ENCODE data around the gene RTN4R. TPM values are rescaled to one million over a fixed set of nuclear protein-coding genes. Genes with fewer than 3 reads are reported as not detected.

The RTN4R gene
- total RNA-seq, 1 experiment from 2014 or later: 7.2 TPM

- no peak for DNase-seq (ENCODE audit: low read depth, low spot score)
- in situ Hi-C loops (cut with HindIII; ENCODE audit: low pct_unique_long_range_greater_than_20kb, low sequenced_read_pairs): no loop called here
Observed at GRCh38 chr22:20204806-20205205, 63.3 kb downstream of the RTN4R start.

DNA sequence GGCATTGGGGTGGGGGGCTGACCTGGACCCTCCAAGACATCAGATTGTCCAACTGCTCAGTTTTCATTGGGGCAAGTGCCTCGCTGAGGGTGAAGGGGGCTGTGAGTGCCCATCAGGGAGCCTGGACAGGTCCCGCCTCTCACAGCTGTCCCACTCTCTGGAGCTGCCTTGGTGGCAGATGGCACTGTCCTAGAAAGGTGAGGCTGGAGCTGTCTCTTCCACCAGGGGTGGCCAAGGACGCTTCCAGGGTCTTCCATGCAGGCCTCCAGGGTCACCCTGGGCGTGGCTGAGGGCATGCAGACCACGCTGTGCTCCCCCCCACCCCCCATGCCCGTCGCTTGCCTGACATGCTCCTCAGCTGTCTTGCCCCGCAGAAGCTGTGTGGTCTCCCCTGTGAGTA lies 63.8 kb downstream of the RTN4R start:
- in situ Hi-C loops (cut with HindIII; ENCODE audit: low pct_unique_long_range_greater_than_20kb, low sequenced_read_pairs): no loop called here

DNA sequence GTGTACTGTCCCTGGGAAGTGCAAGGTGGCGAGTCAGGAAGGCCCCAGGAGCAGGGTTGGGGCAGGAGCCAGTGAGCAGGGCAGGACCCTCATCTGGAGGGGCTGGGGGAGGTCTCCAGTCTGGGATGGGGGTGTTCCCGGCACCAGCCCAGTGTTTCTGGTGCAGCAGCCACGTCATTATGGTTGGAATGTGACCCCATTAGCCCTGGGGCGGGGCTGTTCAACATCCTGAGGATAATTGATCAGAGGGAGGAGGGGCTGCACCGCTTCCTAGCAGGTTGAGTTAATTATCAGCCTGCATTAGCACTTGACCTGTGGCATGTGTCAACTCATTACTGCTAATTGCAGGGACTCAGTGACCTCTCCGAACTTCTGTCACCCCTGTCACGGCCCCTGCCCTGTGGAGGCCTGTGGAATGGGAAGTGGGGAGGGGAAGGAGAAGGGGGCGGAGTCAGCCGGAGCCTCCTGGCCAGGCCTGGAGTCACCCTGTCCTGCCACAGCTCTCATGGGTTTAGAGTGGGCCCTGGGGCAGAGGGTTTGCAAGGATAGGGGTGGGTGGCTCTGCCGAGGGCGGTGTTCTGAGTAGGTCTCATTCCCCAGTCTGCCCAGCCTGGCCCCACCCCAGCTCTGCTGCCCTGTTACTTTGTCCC lies 64.4 kb downstream of the RTN4R start:
- no peak for DNase-seq (ENCODE audit: low read depth, low spot score)
- in situ Hi-C loops (cut with HindIII; ENCODE audit: low pct_unique_long_range_greater_than_20kb, low sequenced_read_pairs): no loop called here

More for the DNA sequence above, 63.8 kb downstream of the RTN4R start:
- DNase-seq (ENCODE audit: low read depth, low spot score): no peak

DNA sequence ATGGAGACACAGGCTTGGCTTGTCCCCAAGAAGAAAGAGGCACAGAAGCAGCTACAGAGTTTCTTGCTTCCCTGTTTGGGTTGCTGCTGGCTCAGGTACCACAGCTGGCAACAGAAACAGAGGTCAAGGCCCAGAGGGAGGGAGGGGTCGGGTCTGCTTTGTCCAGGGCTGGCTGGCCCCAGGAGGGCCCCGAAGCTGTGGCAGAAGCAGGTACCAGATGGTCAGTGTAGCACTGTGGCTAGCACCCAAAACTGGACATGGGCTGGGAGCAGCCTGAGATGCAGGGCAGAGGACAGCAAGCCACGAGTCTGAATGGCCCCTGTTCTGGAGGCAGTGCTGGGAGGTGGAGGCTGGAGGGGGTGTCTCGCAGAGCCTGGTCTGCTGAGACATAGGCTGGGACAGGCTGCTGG lies 65.0 kb downstream of the RTN4R start:
- in situ Hi-C loops (cut with HindIII; ENCODE audit: low pct_unique_long_range_greater_than_20kb, low sequenced_read_pairs): no loop called here
- no peak for DNase-seq (ENCODE audit: low read depth, low spot score)

GRCh38 chr22:20201837-20202392 lies 66.2 kb downstream of the RTN4R start:
- in situ Hi-C loops (cut with HindIII; ENCODE audit: low pct_unique_long_range_greater_than_20kb, low sequenced_read_pairs): no loop called here

GRCh38 chr22:20199906-20200305 lies 68.2 kb downstream of the RTN4R start:
- in situ Hi-C loops (cut with HindIII; ENCODE audit: low pct_unique_long_range_greater_than_20kb, low sequenced_read_pairs): no loop called here
- DNase-seq (ENCODE audit: low read depth, low spot score): no peak

More at GRCh38 chr22:20201837-20202392, 66.2 kb downstream of the RTN4R start:
- DNase-seq (ENCODE audit: low read depth, low spot score): no peak

GRCh38 chr22:20199413-20199842 lies 68.7 kb downstream of the RTN4R start:
- in situ Hi-C loops (cut with HindIII; ENCODE audit: low pct_unique_long_range_greater_than_20kb, low sequenced_read_pairs): no loop called here
- DNase-seq (ENCODE audit: low read depth, low spot score): no peak

DNA sequence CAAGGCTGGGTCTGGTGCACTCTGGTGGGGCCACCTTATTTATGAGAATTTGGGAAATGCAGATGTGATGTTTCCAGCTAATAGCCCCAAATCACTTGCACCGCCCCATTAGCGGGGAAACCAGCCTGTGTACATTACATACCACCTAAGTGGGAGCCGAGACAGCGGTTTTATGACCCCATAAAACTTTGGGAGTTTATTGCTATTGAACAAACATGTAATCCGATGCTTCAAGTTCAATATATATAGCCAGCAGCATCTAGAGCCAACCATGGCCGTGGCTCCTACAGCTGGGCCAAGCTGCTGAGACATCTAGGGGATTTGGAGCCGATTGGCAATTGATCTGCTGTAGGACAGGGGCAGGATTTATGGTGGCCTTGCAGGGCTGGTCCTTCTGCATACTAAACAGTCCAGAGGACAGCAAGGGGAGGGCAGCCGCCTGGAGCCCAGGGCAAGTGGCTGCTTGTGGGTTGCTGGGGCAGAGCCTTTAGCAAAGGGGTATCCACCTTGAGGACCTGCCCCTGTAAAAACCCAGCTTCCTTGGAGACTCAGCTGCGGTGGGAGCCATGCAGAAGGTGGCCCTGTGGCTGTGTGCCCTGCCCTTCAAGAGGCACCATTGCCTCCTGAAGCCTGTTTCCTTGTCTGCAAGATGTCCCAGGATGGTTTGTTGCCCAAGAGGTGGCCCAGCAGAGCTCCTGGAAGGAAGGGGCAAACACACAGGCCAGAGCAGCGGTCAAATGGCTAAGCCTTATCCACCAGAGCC lies 69.4 kb downstream of the RTN4R start:
- no peak for DNase-seq (ENCODE audit: low read depth, low spot score)
- in situ Hi-C loops (cut with HindIII; ENCODE audit: low pct_unique_long_range_greater_than_20kb, low sequenced_read_pairs): no loop called here

DNA sequence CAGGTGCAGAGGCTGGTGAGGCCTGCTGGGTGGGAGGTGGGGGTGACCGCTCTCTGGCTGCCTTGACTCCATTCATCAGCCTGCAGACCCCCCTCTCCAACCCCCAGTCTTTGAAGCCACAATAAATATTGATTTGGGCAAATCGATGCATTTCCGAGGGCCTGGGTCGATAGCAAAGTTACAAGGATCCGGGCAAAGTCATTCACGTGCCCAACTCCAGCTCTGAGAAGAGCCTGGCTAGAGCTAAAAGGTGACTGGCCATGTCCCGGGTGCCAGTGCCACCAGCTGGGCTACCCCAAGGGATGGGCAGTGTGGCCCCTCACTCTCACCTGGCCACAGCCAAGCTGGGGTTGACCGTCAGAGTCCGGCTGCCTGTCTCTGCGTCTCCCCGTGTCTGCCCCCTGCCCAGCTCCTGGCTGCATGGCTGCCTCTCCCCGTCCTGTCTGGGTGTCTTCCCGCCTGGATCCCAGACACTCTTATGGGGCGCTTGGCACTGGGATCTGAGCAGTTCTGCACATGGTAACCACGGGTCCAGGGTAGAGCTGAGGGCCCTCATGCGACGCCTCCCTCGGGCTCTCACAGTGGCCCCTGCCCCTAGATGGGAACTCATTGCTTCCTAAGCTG lies 70.6 kb downstream of the RTN4R start:
- in situ Hi-C loops (cut with HindIII; ENCODE audit: low pct_unique_long_range_greater_than_20kb, low sequenced_read_pairs): no loop called here
- no peak for DNase-seq (ENCODE audit: low read depth, low spot score)

- no peak for DNase-seq (ENCODE audit: low read depth, low spot score)
- in situ Hi-C loops (cut with HindIII; ENCODE audit: low pct_unique_long_range_greater_than_20kb, low sequenced_read_pairs): no loop called here
Observed at GRCh38 chr22:20196094-20196842, 71.8 kb downstream of the RTN4R start.

GRCh38 chr22:20194681-20195593 lies 73.2 kb downstream of the RTN4R start:
- in situ Hi-C loops (cut with HindIII; ENCODE audit: low pct_unique_long_range_greater_than_20kb, low sequenced_read_pairs): no loop called here
- no peak for DNase-seq (ENCODE audit: low read depth, low spot score)

DNA sequence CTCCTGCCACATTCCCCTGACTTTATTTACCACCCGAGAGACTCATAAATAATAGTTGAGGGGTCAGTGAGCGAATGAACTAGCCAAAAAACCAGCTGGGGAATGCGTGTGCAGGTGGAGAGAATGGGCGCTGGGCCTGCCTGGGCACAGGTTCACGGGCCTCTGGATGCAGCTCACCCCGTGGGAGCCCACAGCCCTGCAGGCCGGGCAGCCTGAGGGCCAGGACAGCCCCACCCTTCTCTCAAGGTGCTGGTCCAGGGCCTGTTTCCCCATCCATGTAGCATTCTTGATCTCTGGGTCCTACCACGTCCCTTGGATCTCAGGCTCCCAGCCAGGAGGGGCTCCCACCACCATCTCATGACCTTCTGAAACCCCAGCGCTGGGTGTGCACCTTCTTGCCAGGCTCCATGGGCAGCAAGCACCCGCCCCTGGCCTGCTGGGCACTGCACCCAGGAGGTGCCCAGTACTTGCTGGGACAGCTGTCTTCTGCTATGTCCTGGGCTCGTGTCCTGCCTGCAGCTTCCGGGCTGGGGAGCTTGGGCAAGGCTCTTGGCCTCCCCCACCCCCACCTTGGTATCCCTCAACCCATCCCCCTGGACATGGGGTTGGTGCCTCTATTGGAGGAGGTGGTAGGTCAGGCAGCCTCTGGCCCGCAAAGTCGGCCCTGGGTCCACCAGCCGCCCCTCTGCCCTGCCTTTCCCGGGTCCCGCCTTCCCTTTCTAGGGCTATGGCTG lies 74.2 kb downstream of the RTN4R start:
- in situ Hi-C loops (cut with HindIII; ENCODE audit: low pct_unique_long_range_greater_than_20kb, low sequenced_read_pairs): no loop called here

GRCh38 chr22:20192972-20193760 lies 75.0 kb downstream of the RTN4R start:
- no peak for DNase-seq (ENCODE audit: low read depth, low spot score)
- in situ Hi-C loops (cut with HindIII; ENCODE audit: low pct_unique_long_range_greater_than_20kb, low sequenced_read_pairs): no loop called here

More for the DNA sequence above, 74.2 kb downstream of the RTN4R start:
- no peak for DNase-seq (ENCODE audit: low read depth, low spot score)

- DNase-seq (ENCODE audit: low read depth, low spot score): no peak
- in situ Hi-C loops (cut with HindIII; ENCODE audit: low pct_unique_long_range_greater_than_20kb, low sequenced_read_pairs): no loop called here
Observed at GRCh38 chr22:20192293-20192971, 75.7 kb downstream of the RTN4R start.

DNA sequence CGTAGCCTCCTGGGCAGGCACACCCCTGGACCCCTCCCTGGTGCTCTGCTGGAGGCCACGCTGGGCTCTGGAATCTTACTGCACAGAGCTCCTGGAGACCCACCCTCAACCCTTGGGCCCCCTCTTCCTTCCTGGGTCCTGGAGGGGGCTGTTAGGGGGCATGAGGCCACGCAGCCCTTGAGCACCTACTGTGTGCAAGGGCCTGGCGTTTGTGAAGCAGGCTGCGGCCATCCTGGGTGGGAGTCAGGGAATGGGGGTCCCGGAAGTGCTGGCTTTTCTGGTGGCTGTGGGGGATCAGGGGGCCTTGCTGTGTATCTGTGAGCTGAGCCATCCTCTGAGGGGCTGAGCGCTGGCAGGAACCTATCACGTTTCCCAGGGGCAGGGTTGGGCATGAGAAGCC lies 76.3 kb downstream of the RTN4R start:
- in situ Hi-C loops (cut with HindIII; ENCODE audit: low pct_unique_long_range_greater_than_20kb, low sequenced_read_pairs): no loop called here
- no peak for DNase-seq (ENCODE audit: low read depth, low spot score)
